Upper lobe of left lung (tissue), 6 donors: ENCODE results near the gene BPIFB2. TPM values are rescaled to one million over a fixed set of nuclear protein-coding genes. Genes with fewer than 3 reads are reported as not detected.

Experiments used
- ATAC-seq, 2 donors: fragments of 200-7000 bp; cut with Tn5 transposase; one replicate each; pipeline ENCODE4 v1.9.1; 2022; ENCODE audit warnings: mild to moderate bottlenecking in 2 of 2, moderate library complexity in 2 of 2; ENCODE audit not compliant: low FRiP score in 2 of 2
- DNase-seq, 2 donors: peaks; one replicate each; pipeline ENCODE4 v3.0.0-alpha.2; 2019 to 2020
- H3K27ac ChIP-seq, 4 donors: fragments of 200-600 bp; sonication (generic); one replicate each; pipeline ENCODE4 v1.5.1; 2016 to 2019
- H3K27me3 ChIP-seq, 4 donors: fragments of 200-600 bp; sonication (generic); one replicate each; pipeline ENCODE4 v1.5.1; 2017 to 2019
- H3K36me3 ChIP-seq, 4 donors: fragments of 200-600 bp; sonication (generic); one replicate each; pipeline ENCODE4 v1.5.1; 2016 to 2019
- H3K4me1 ChIP-seq, 4 donors: fragments of 200-600 bp; sonication (generic); one replicate each; pipeline ENCODE4 v1.5.1; 2018 to 2019
- H3K4me3 ChIP-seq, 4 donors: fragments of 200-600 bp; sonication (generic); one replicate each; pipeline ENCODE4 v1.5.1; 2017 to 2019; ENCODE audit warnings: mild to moderate bottlenecking in 2 of 4, moderate library complexity in 1 of 4
- H3K9me3 ChIP-seq, 4 donors: fragments of 200-600 bp; sonication (generic); one replicate each; pipeline ENCODE4 v1.5.1; 2018 to 2019
- CTCF ChIP-seq, 6 experiments: fragments of 450-650 bp in 4 of 6; fragments of 200-600 bp in 2 of 6; sonication (generic) in 2 of 6; IDR thresholded peaks; one replicate each; pipeline ENCODE4 v1.5.1; 2016 to 2019; ENCODE audit warnings: antibody characterized with exemption in 6 of 6
- EP300 ChIP-seq, 4 donors: sonication (generic); formaldehyde crosslinking; IDR thresholded peaks; one replicate each; pipeline ENCODE4 v1.5.1; 2017; ENCODE audit warnings: antibody characterized with exemption in 4 of 4, control low read depth in 2 of 4
- POLR2A ChIP-seq, 4 donors: fragments of 450-650 bp; IDR thresholded peaks; one replicate each; pipeline ENCODE4 v1.5.1; 2016 to 2017; ENCODE audit warnings: antibody characterized with exemption in 4 of 4, mild to moderate bottlenecking in 2 of 4
- POLR2AphosphoS5 ChIP-seq, 2 donors: sonication (generic); formaldehyde crosslinking; IDR thresholded peaks; one replicate each; pipeline ENCODE4 v1.5.1; 2017; ENCODE audit warnings: antibody characterized with exemption in 2 of 2
- WGBS, 2 donors: methylation state at CpG; one replicate each; pipeline ENCODE4 v1.1.5; 2017 to 2018; 5-methylcytosine and 5-hydroxymethylcytosine counted together
- total RNA-seq, 6 donors: library from RNA; depleted of rRNA in 4 of 6; stranded (reverse); fragments of >200 nt in 4 of 6; gene quantifications; one replicate each; pipeline versions ENCODE4 v1.1.0 to v1.2.1, GENCODE V29; 2016 to 2021
- donor health status: DM: no; HTN: no; CAD: no; lungs with moderate emphysema.
- donor health status: DM: no; HTN: yes; CAD: no; lungs with severe emphysema.

BPIFB2 gene
- total RNA-seq, 6 donors from 2014 or later, result 0.23 to 3.1 (median 0.27) TPM; not detected in 3

GRCh38 chr20:33015114-33015484, 7.6 kb downstream of the BPIFB2 start:
- Histone ChIP-seq H3K4me1 (no peaks in the 10 kb centered on the region), H3K36me3 (no peaks in the 10 kb centered on the region), H3K27me3 (no peaks in the 10 kb centered on the region), H3K4me3 (no peak overlapping the region), H3K27ac (no peak overlapping the region), H3K9me3 (no peaks in the 10 kb centered on the region)
- ATAC-seq (no peak), DNase-seq (no peak)
- 79 to 86% methylated on average over 10 of the region's 10 CpGs for WGBS, 2 donors
- TF ChIP-seq POLR2A (IDR thresholded peaks at IDR 0.05), result no peak
- TF ChIP-seq POLR2AphosphoS5 (IDR thresholded peaks at IDR 0.05), result no peak
- no peak for TF ChIP-seq EP300 (IDR thresholded peaks at IDR 0.05)
- TF ChIP-seq CTCF (IDR thresholded peaks at IDR 0.05), result no peak

GRCh38 chr20:33015700-33016580, 8.4 kb downstream of the BPIFB2 start:
- no peaks in the 10 kb centered on the region for H3K9me3 ChIP-seq
- DNase-seq (no peak), ATAC-seq (no peak)
- no peaks in the 10 kb centered on the region for H3K36me3 ChIP-seq
- no peak overlapping the region for H3K27ac ChIP-seq
- no peaks in the 10 kb centered on the region for H3K27me3 ChIP-seq
- H3K4me3 ChIP-seq, result no peak overlapping the region
- TF ChIP-seq EP300 (IDR thresholded peaks at IDR 0.05) (no peak), POLR2AphosphoS5 (IDR thresholded peaks at IDR 0.05) (no peak), POLR2A (IDR thresholded peaks at IDR 0.05) (no peak), CTCF (IDR thresholded peaks at IDR 0.05) (no peak)
- H3K4me1 ChIP-seq, result no peaks in the 10 kb centered on the region
- 66 to 68% methylated on average over 14 to 15 of the region's 15 CpGs for WGBS, 2 donors

GRCh38 chr20:33016581-33017109, 9.1 kb downstream of the BPIFB2 start:
- DNase-seq (no peak), ATAC-seq (no peak)
- Histone ChIP-seq H3K9me3 (no peaks in the 10 kb centered on the region), H3K4me3 (no peak overlapping the region), H3K27me3 (no peaks in the 10 kb centered on the region), H3K27ac (no peak overlapping the region), H3K4me1 (no peaks in the 10 kb centered on the region), H3K36me3 (no peaks in the 10 kb centered on the region)
- TF ChIP-seq POLR2AphosphoS5 (IDR thresholded peaks at IDR 0.05) (no peak), POLR2A (IDR thresholded peaks at IDR 0.05) (no peak), CTCF (IDR thresholded peaks at IDR 0.05) (no peak), EP300 (IDR thresholded peaks at IDR 0.05) (no peak)
- WGBS, 2 donors, result 68 to 81% methylated on average over 7 of the region's 7 CpGs

- Histone ChIP-seq H3K27me3 (no peaks in the 10 kb centered on the region), H3K4me1 (no peaks in the 10 kb centered on the region), H3K36me3 (no peaks in the 10 kb centered on the region), H3K27ac (no peak overlapping the region), H3K9me3 (no peaks in the 10 kb centered on the region), H3K4me3 (no peak overlapping the region)
- TF ChIP-seq CTCF (IDR thresholded peaks at IDR 0.05) (no peak), EP300 (IDR thresholded peaks at IDR 0.05) (no peak), POLR2AphosphoS5 (IDR thresholded peaks at IDR 0.05) (no peak), POLR2A (IDR thresholded peaks at IDR 0.05) (no peak)
- ATAC-seq, result no peak
- WGBS, 2 donors, result 83 to 85% methylated on average over 6 to 7 of the region's 7 CpGs
- no peak for DNase-seq
These were observed 10.0 kb downstream of the BPIFB2 start for GRCh38 chr20:33017542-33017941.
